H9 (cell line): ENCODE results near the gene WASF3. TPM values are rescaled to one million over a fixed set of nuclear protein-coding genes. Genes with fewer than 3 reads are reported as not detected.

ENCODE experiments used
- DNase-seq: peaks from one replicate; pipeline ENCODE4 v3.0.0-alpha.2; 2017
- H2AFZ ChIP-seq: one replicate; pipeline ENCODE4 v1.6.1; 2013; ENCODE audit warnings: mild to moderate bottlenecking, low read length, control low read depth, moderate library complexity
- H2AK5ac ChIP-seq: 2 replicates; pipeline ENCODE4 v1.6.1; 2013; ENCODE audit warnings: low read length, control low read depth, mixed read lengths; ENCODE audit not compliant: insufficient read length
- H2BK120ac ChIP-seq: one replicate; pipeline ENCODE4 v1.6.1; 2013; ENCODE audit warnings: low read depth, mild to moderate bottlenecking, low read length, control low read depth, inconsistent platforms; ENCODE audit not compliant: poor library complexity, severe bottlenecking
- H2BK12ac ChIP-seq: 2 replicates; pipeline ENCODE4 v1.6.1; 2013; ENCODE audit warnings: low read length, control low read depth, mixed read lengths, low read depth; ENCODE audit not compliant: insufficient read length
- H2BK15ac ChIP-seq: 2 replicates; pipeline ENCODE4 v1.6.1; 2013; ENCODE audit warnings: low read depth, low read length, control low read depth
- H2BK20ac ChIP-seq: one replicate; pipeline ENCODE4 v1.6.1; 2013; ENCODE audit warnings: low read depth, mild to moderate bottlenecking, low read length, control low read depth, inconsistent platforms; ENCODE audit not compliant: poor library complexity, severe bottlenecking
- H2BK5ac ChIP-seq: 2 replicates; pipeline ENCODE4 v1.6.1; 2013; ENCODE audit warnings: low read length, control low read depth, mixed read lengths; ENCODE audit not compliant: insufficient read length
- H3K14ac ChIP-seq: 2 replicates; pipeline ENCODE4 v1.6.1; 2013; ENCODE audit warnings: low read length, control low read depth; ENCODE audit not compliant: insufficient read depth
- H3K18ac ChIP-seq: 2 replicates; pipeline ENCODE4 v1.6.1; 2013; ENCODE audit warnings: low read depth, mild to moderate bottlenecking, mixed read lengths, low read length, control low read depth; ENCODE audit not compliant: insufficient read length
- H3K23ac ChIP-seq: 2 replicates; pipeline ENCODE4 v1.6.1; 2013; ENCODE audit warnings: low read length, control low read depth, mixed read lengths, low read depth; ENCODE audit not compliant: insufficient read length
- H3K23me2 ChIP-seq: 2 replicates; pipeline ENCODE4 v1.6.1; 2013; ENCODE audit warnings: low read depth, mild to moderate bottlenecking, mixed read lengths, low read length, control low read depth; ENCODE audit not compliant: insufficient read length, poor library complexity, severe bottlenecking
- H3K27ac ChIP-seq: 2 replicates; pipeline ENCODE4 v1.5.1; 2013; ENCODE audit warnings: low read length, control low read depth, mixed read lengths, low read depth; ENCODE audit not compliant: insufficient read length
- H3K27me3 ChIP-seq: 2 replicates; pipeline ENCODE4 v1.6.1; 2013; ENCODE audit warnings: low read length, control low read depth, inconsistent platforms; ENCODE audit not compliant: insufficient read depth
- H3K4ac ChIP-seq: 2 replicates; pipeline ENCODE4 v1.6.1; 2013; ENCODE audit warnings: low read depth, mild to moderate bottlenecking, control low read depth, inconsistent platforms, low read length, moderate library complexity
- H3K4me1 ChIP-seq: 2 replicates; pipeline ENCODE4 v1.6.1; 2013; ENCODE audit warnings: low read length, control low read depth, inconsistent platforms; ENCODE audit not compliant: insufficient read depth
- H3K4me2 ChIP-seq: 2 replicates; pipeline ENCODE4 v1.6.1; 2013; ENCODE audit warnings: low read length, control low read depth, mixed read lengths; ENCODE audit not compliant: insufficient read length, insufficient read depth
- H3K56ac ChIP-seq: 2 replicates; pipeline ENCODE4 v1.6.1; 2013; ENCODE audit warnings: low read depth, mild to moderate bottlenecking, mixed read lengths, low read length, control low read depth; ENCODE audit not compliant: insufficient read length
- H3K79me1 ChIP-seq: 2 replicates; pipeline ENCODE4 v1.6.1; 2013; ENCODE audit warnings: low read depth, mild to moderate bottlenecking, moderate library complexity, low read length, control low read depth, inconsistent platforms; ENCODE audit not compliant: insufficient read depth, poor library complexity, severe bottlenecking
- H3K79me2 ChIP-seq: 2 replicates; pipeline ENCODE4 v1.6.1; 2013; ENCODE audit warnings: low read length, control low read depth, inconsistent platforms; ENCODE audit not compliant: insufficient read depth
- H3K9ac ChIP-seq: 2 replicates; pipeline ENCODE4 v1.6.1; 2013; ENCODE audit warnings: low read length, control low read depth, mixed read lengths; ENCODE audit not compliant: insufficient read length; ENCODE audit errors: extremely low read depth
- H3K9me3 ChIP-seq: one replicate; pipeline ENCODE4 v1.6.1; 2013; ENCODE audit warnings: low read depth, low read length, inconsistent platforms; ENCODE audit not compliant: control insufficient read depth
- H3T11ph ChIP-seq: one replicate; pipeline ENCODE4 v1.6.1; 2013; ENCODE audit warnings: mild to moderate bottlenecking, low read length, control low read depth, inconsistent platforms
- H4K20me1 ChIP-seq: one replicate; pipeline ENCODE4 v1.6.1; 2013; ENCODE audit not compliant: control insufficient read depth, insufficient read length, insufficient read depth
- H4K5ac ChIP-seq: 2 replicates; pipeline ENCODE4 v1.6.1; 2013; ENCODE audit warnings: low read depth, mild to moderate bottlenecking, mixed read lengths, low read length, control low read depth; ENCODE audit not compliant: insufficient read length
- H4K8ac ChIP-seq: replicated peaks from 2 replicates; pipeline ENCODE4 v1.6.1; 2013; ENCODE audit warnings: low read length, control low read depth, mixed read lengths, low read depth; ENCODE audit not compliant: insufficient read length
- H4K91ac ChIP-seq: 2 replicates; pipeline ENCODE4 v1.6.1; 2013; ENCODE audit warnings: low read depth, mild to moderate bottlenecking, moderate library complexity, mixed read lengths, low read length, control low read depth; ENCODE audit not compliant: insufficient read length
- H3K27ac Mint-ChIP-seq, 3 experiments: 2 replicates in 2 of 3; 3 replicates in 1 of 3; pipeline ENCODE4 v1.8.0; 2020 to 2021; ENCODE audit warnings: mixed read lengths in 3 of 3, mild to moderate bottlenecking in 1 of 3, moderate library complexity in 1 of 3
- H3K27me3 Mint-ChIP-seq: 2 replicates; pipeline ENCODE4 v1.8.0; 2021; ENCODE audit warnings: low read depth, mild to moderate bottlenecking, moderate library complexity, mixed read lengths
- H3K36me3 Mint-ChIP-seq, 3 experiments: 2 replicates in 2 of 3; 3 replicates in 1 of 3; pipeline ENCODE4 v1.8.0; 2020 to 2021; ENCODE audit warnings: low read depth in 3 of 3, mixed read lengths in 3 of 3; ENCODE audit not compliant: insufficient read depth in 1 of 3
- H3K4me1 Mint-ChIP-seq, 2 experiments: 2 replicates each; pipeline ENCODE4 v1.8.0; 2020; ENCODE audit warnings: mixed read lengths in 2 of 2
- H3K4me3 Mint-ChIP-seq, 2 experiments: 2 replicates in 1 of 2; 3 replicates in 1 of 2; pipeline ENCODE4 v1.8.0; 2020 to 2021; ENCODE audit warnings: mild to moderate bottlenecking in 2 of 2, mixed read lengths in 2 of 2, moderate library complexity in 1 of 2
- H3K9me3 Mint-ChIP-seq, 2 experiments: 2 replicates in 1 of 2; 3 replicates in 1 of 2; pipeline ENCODE4 v1.8.0; 2020; ENCODE audit warnings: mild to moderate bottlenecking in 2 of 2, mixed read lengths in 2 of 2, moderate library complexity in 1 of 2
- WGBS: extraction: QIAGEN DNeasy Blood & Tissue Kit; methylation state at CpG from one replicate; pipeline ENCODE4 v1.1.7; 2013; ENCODE audit warnings: missing lambda C conversion rate, low lambda C conversion rate, mixed read lengths; ENCODE audit not compliant: insufficient read length; ENCODE audit errors: extremely low coverage; 5-methylcytosine and 5-hydroxymethylcytosine counted together
- total RNA-seq: library from RNA; stranded (reverse); gene quantifications from 2 replicates; pipeline ENCODE4 v1.2.1, GENCODE V29; 2021
- TF ChIP-seq, protein P1 (sequence below): fragments of 200-600 bp; sonication (generic); conservative IDR thresholded peaks from 3 replicates; pipeline ENCODE4 v1.8.0; 2021; ENCODE audit warnings: antibody characterized with exemption, mild to moderate bottlenecking

The WASF3 gene
- total RNA-seq, 1 experiment from 2014 or later, result 22.2 TPM

DNA sequence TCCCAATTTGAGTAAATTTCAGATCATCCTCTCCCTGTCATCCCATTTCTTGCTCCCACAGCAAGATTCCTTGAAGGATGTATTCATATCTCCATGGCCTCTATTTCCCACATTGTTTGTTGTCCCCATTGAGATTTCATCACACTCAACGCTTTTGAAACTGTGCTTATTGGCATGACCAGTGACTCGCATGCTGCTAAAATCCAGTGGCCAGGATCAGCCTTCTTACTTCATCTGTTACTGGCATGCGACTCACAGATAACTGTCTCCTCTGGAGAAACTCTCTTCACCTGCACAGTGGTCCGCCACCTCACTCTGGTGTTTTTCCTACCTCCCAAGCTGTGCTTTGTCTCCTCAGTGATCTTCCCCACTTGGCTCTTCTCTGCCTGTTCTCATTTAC, 95.8 kb downstream of the WASF3 start:
- Histone ChIP-seq H3K79me2 (no peaks in the 10 kb centered on the region), H2BK5ac (no peak overlapping the region), H2AFZ (no peak overlapping the region), H3T11ph (no peak overlapping the region), H4K20me1 (no peaks in the 10 kb centered on the region), H3K9ac (no peak overlapping the region), H3K4ac (no peak overlapping the region), H2BK120ac (no peak overlapping the region), H3K4me1 (no peaks in the 10 kb centered on the region; the same call in 1 of the 2 replicates), H3K23ac (no peak overlapping the region), H3K4me2 (no peak overlapping the region), H4K8ac (no peak overlapping the region), H3K23me2 (no peaks in the 10 kb centered on the region), H3K27me3 (no peaks in the 10 kb centered on the region), H3K79me1 (no peaks in the 10 kb centered on the region), H3K14ac (no peak overlapping the region; the same call in 1 of the 2 replicates), H3K27ac (no peak overlapping the region), H3K9me3 (no peaks in the 10 kb centered on the region), H2AK5ac (no peak overlapping the region), H3K56ac (no peak overlapping the region), H2BK15ac (no peak overlapping the region), H3K18ac (no peak overlapping the region), H4K91ac (no peak overlapping the region), H2BK20ac (no peak overlapping the region), H4K5ac (no peak overlapping the region), H2BK12ac (no peak overlapping the region)
- Mint-ChIP-seq H3K4me3 (no peak overlapping the region), H3K27me3 (no peaks in the 10 kb centered on the region), H3K36me3 (peaks cover 9 to 15% (median 10%) of the 10 kb centered on the region in 3 experiments), H3K9me3 (peaks cover 11 to 14% of the 10 kb centered on the region in 2 experiments), H3K4me1 (no peaks in the 10 kb centered on the region), H3K27ac (no peak overlapping the region)
- no peak for DNase-seq
- no CpG with 5 or more reads among the region's 4 CpGs for WGBS
- TF ChIP-seq, protein P1, sequence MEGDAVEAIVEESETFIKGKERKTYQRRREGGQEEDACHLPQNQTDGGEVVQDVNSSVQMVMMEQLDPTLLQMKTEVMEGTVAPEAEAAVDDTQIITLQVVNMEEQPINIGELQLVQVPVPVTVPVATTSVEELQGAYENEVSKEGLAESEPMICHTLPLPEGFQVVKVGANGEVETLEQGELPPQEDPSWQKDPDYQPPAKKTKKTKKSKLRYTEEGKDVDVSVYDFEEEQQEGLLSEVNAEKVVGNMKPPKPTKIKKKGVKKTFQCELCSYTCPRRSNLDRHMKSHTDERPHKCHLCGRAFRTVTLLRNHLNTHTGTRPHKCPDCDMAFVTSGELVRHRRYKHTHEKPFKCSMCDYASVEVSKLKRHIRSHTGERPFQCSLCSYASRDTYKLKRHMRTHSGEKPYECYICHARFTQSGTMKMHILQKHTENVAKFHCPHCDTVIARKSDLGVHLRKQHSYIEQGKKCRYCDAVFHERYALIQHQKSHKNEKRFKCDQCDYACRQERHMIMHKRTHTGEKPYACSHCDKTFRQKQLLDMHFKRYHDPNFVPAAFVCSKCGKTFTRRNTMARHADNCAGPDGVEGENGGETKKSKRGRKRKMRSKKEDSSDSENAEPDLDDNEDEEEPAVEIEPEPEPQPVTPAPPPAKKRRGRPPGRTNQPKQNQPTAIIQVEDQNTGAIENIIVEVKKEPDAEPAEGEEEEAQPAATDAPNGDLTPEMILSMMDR, result no peak
